ENCODE data around the gene AURKB.

DNA sequence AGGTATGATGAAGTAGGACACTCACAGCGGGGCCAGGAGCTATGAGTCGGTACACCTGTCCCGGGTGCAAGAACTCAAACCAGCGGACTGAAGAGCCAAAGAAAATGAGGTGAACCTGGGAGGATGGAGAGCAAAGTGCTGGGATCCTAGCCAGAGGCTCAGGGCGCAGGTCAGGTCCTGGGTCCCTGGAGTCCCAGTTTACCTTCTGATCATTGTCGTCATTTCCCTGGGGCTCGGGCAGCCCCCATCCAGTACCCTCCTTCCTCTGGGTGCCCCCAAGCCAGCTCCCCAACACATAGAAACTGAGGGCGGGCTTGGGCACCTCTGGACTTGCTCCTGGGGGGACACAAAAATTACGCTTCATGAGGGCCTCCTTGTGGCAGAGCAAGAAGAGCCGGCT lies 21.3 kb upstream of the AURKB start:
- TF ChIP-seq, protein P1, sequence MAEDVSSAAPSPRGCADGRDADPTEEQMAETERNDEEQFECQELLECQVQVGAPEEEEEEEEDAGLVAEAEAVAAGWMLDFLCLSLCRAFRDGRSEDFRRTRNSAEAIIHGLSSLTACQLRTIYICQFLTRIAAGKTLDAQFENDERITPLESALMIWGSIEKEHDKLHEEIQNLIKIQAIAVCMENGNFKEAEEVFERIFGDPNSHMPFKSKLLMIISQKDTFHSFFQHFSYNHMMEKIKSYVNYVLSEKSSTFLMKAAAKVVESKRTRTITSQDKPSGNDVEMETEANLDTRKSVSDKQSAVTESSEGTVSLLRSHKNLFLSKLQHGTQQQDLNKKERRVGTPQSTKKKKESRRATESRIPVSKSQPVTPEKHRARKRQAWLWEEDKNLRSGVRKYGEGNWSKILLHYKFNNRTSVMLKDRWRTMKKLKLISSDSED (CRISPR knock-in tag; IDR thresholded peaks at IDR 0.05) = no peak
- TF ChIP-seq MAFF (IDR thresholded peaks at IDR 0.05; ENCODE audit: low read depth, low read length) = no peak

Data from HepG2 (cell line).